Right renal cortex interstitium (tissue), 3 donors: Measurements from ENCODE around the gene RYR1. TPM values are rescaled to one million over a fixed set of nuclear protein-coding genes. Genes with fewer than 3 reads are reported as not detected.
"Not testable (repeated sequence)": the region's sequence is repeated elsewhere in the genome, so short reads cannot be mapped to it uniquely, and the experiment has no call there.

ENCODE experiments used
- DNase-seq, 3 donors: peaks; one replicate each; pipeline ENCODE4 v3.0.0-alpha.2; 2013; ENCODE audit warnings: low read depth in 3 of 3, low spot score in 2 of 3
- polyA plus RNA-seq, 3 donors: library from polyadenylated mRNA; unstranded; fragments of 120-200 nt; gene quantifications; one replicate each; pipeline ENCODE4 v1.2.1, GENCODE V29; 2013; ENCODE audit not compliant: insufficient read length in 3 of 3

The RYR1 gene
- polyA plus RNA-seq, 3 donors: 4.2 to 5.0 (median 4.6) TPM

- DNase-seq: no peak
Measured at GRCh38 chr19:38511074-38511708, 77.7 kb downstream of the RYR1 start.

- no peak for DNase-seq
Measured at GRCh38 chr19:38512277-38512676, 78.8 kb downstream of the RYR1 start.

DNA sequence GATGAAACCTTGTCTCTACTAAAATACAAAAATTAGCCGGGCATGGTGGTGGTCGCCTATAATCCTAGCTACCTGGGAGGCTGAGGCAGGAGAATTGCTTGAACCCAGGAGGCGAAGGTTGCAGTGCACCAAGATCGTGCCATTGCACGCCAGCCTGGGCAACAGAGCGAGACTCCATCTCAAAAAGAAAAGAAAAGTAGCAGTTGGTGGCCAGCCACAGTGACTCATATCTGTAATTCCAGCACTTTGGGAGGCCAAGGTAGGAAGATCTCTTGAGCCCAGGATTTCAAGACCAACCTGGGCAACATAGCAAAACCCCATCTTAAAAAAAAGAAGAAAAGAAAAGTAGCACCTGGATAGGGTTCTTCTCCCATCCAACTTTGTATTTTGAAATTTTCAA is 79.7 kb downstream of the RYR1 start:
- not testable (repeated sequence) for DNase-seq

DNA sequence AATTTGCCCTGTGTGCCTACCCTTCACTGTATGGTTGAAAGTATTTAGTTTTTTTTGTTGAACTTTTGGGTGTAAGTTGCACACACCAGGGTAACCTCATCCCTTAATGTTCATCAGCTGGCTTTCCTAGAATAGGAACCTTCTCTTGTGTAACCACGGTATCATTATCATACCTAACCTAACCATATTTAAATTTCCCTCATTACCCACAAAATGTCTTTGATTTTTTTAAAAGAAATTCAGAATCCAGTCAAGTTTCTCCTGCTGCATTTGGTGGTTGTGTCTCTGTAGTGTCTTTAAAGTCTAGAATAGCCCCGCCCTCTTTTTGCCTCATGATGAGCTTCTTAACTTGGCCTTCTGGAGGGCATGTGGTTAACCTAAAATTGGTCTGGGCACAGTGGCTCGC is 80.3 kb downstream of the RYR1 start:
- no peak for DNase-seq

DNA sequence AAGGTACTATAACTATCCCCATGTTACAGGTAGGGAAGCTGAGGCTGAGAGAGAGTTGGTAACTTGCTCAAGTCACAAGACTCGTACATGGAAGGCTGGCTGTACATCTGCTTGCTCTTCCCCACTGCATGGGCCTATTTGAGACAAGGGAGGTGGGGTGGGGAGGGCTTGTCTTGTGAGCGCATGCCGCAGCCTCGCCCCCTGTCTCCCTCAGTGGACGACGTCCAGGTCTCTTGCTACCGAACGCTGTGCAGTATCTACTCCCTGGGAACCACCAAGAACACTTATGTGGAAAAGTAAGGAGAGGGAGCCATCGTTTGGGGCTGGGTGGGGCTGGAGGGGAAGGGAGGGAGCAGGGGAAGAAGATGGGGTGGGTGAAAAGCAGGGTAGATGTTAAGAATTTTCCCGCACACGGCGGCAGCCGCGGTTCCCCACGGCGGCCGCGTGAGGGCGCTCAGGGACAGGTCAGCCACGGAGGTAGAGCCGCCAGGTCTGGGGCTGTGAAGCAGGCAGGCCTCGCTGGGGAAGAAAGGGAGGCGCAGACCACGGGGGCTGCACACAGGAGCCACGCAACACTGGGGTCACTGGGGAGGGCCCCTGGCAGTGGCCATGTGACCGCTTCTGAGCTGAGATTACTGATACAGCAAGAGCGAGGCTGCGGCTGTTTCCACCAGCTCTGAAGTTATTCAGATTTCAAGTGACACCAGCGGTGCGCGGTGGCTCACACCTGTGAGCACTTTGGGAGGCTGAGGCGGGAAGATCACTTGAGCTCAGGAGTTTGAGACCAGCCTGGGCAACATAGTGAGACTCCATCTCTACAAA is 81.5 kb downstream of the RYR1 start:
- peak; percentile 18 to 29 (median 18) for DNase-seq

DNA sequence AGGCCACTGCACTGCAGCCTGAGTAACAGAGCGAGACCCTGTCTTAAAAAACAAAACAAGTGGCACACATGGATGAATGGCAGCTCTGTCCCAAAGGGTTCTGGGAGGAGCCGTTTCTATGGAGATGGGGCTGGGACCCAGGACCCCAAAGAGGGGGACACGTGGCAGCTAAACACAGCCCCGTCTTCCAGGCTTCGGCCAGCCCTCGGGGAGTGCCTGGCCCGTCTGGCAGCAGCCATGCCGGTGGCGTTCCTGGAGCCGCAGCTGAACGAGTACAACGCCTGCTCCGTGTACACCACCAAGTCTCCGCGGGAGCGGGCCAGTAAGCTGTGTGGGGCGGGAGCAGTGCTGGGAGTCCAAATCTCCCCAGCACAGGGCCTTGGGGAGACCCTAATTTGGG is 82.4 kb downstream of the RYR1 start:
- no peak for DNase-seq

GRCh38 chr19:38516802-38517201 is 83.3 kb downstream of the RYR1 start:
- DNase-seq: no peak

DNA sequence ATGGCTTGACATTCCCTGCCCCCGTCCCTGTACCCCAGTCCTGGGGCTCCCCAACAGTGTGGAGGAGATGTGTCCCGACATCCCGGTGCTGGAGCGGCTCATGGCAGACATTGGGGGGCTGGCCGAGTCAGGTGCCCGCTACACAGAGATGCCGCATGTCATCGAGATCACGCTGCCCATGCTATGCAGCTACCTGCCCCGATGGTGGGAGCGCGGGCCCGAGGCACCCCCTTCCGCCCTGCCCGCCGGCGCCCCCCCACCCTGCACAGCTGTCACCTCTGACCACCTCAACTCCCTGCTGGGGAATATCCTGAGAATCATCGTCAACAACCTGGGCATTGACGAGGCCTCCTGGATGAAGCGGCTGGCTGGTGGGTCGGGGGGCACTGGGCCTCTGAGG is 83.8 kb downstream of the RYR1 start:
- DNase-seq: no peak

- DNase-seq: not testable (repeated sequence)
Measured at GRCh38 chr19:38517980-38518379, 84.5 kb downstream of the RYR1 start.

- no peak for DNase-seq
Measured at GRCh38 chr19:38519168-38519567, 85.7 kb downstream of the RYR1 start.

DNA sequence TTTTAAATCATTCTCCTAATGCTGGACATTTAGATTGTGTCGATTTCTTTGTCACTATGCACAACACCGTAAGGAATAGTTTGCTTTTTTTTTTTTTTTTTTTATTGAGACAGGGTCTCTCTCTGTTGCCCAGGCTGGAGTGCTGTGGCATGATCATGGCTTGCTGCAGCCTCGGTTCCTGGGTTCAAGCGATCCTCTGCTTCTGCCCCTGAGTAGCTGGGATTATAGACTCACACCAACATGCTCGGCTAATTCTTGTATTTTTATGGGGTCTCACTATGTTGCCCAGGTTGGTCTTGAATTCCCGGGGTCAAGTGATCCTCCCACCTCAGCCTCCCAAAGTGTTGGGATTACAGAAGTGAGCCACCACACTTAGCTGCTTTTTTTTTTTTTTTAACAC is 86.5 kb downstream of the RYR1 start:
- no peak for DNase-seq

GRCh38 chr19:38522915-38523314 is 89.4 kb downstream of the RYR1 start:
- DNase-seq: no peak

DNA sequence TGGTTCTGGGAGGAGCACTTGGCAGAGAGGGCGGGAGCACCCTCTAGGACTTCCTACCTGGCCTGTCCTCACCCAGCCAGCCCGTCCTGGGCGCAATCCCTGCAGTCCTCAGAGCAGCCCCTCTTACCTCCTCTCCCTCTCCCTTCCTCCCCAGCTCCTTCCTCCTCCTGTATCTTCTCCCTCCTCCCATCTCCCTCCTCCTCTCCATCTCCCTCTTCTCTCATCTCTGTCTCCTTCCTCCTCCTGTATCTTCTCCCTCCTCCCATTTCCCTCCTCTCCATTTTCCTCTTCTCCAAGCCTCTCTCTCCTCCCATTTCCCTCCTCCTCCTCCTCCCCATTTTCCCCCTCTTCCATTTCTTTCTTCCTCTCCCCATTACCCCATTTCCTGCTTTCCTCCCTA is 89.8 kb downstream of the RYR1 start:
- DNase-seq: no peak

DNA sequence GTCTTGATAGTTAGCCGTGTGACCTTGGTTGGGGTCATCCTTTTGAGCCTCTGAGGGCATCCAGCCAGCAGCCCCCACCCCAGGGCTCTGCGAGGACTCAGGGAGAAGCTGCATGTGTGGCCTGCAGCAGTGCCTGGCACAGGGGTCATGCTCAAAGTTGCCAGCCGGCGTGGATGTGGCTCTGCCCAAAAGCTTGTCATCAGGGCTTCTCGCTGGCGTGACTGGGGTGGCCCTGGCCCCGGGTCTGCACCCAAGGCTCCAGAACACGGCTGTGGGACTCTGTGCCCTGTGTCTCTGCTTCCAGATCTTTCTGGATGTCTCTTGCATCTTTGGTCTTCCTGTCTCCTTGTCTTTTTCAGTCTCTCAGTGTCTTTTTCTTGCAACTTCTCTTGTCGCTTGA is 90.9 kb downstream of the RYR1 start:
- no peak for DNase-seq

DNA sequence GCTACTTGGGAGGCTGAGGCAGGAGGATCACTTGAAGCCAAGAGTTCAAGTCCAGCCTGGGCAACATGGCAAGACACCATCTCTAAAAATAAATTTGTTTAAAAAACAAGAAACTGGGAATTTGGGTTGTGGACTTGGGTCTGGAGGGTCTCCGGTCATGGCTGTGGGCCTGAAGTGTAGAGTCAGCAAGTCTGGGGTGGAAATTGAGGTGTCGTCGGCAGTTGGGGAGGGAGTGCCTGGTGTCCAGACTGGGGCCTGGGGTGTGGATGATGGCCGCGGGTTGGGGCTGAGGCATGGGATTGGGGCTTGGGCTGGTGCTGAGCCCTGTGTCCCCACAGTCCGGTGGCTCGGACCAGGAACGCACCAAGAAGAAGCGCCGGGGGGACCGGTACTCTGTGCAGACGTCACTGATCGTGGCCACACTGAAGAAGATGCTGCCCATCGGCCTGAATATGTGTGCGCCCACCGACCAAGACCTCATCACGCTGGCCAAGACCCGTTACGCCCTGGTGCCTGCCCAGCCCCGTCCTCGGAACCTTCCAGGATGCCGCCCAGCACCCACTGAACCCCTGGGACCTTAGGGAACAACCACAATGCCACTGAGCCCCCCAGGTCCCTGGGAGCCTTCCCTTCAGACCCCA is 91.6 kb downstream of the RYR1 start:
- no peak for DNase-seq

DNA sequence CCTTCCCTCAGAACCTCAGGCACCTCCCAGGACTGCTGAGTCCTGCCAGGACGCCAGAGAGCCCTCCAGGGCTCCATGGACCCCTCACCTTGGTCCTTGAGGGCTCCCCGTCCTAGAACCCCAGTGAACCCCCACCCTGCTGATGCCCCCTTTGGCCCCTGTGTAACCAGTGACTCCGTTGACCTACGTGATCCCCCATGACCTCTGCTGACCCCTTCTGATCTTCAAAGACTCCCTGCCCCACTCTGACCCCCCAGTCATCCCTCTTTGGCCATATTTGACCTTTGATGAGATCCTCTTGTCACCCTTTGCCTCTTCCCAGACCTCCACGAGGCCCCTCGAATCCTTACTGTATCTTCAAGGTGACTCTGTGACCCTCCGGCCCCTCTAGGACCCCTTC is 92.9 kb downstream of the RYR1 start:
- DNase-seq: no peak

- no peak for DNase-seq
Measured at GRCh38 chr19:38527466-38528136, 94.1 kb downstream of the RYR1 start.

- DNase-seq: no peak
Measured at GRCh38 chr19:38528213-38528755, 94.8 kb downstream of the RYR1 start.

- no peak for DNase-seq
Measured at GRCh38 chr19:38528931-38529330, 95.4 kb downstream of the RYR1 start.

DNA sequence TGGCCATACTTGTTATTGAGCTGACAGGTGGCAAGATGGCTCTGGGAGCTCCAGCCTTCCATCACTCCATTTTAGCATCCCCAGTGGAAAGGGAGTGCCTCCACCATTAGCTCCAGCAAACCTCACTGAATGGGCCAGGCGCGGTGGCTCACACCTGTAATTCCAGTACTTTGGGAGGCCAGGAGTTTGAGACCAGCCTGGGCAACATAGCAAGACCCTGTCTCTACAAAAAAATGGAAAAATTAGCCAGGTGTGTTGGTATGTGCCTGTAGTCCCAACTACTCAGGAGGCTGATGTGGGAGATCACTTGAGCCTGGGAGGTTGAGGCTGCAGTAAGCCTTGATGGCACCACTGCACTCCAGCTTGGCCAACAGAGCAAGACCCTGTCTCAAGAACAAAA is 98.0 kb downstream of the RYR1 start:
- DNase-seq: no peak

DNA sequence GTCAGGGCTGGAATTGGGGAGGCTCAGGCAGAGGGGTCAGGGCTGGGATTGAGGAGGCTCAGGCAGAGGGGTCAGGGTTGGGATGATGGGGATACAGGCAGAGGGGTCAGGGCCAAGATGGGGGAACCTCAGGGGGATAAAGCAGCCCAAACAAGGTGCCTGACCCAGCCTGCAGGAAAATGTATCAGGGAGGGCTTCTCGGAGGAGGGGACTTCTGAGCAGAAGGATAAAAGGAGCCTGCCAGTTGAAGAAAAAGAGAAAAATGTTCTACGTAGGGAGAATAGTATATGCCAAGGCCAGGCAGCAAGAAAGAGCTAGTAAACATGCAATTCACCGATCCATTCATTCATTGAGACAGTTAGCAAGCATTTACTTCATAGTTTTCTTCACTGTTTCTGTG is 99.4 kb downstream of the RYR1 start:
- no peak for DNase-seq
